DMS79 treated with DMSO at 0.1 percent for 48 hours (cell line): ENCODE results near the gene RASSF9.

ENCODE experiments used
- DNase-seq: peaks from one replicate; lab custom pipeline; 2025; lab: John Stamatoyannopoulos, UW

The RASSF9 gene

GRCh38 chr12:85836197-85837090 lies at the start of gene RASSF9:
TSS of gene RASSF9 (minus strand) at chr12:85836409. CDS start at chr12:85836201, 208 bp downstream.
- DNase-seq, result no peak

DNA sequence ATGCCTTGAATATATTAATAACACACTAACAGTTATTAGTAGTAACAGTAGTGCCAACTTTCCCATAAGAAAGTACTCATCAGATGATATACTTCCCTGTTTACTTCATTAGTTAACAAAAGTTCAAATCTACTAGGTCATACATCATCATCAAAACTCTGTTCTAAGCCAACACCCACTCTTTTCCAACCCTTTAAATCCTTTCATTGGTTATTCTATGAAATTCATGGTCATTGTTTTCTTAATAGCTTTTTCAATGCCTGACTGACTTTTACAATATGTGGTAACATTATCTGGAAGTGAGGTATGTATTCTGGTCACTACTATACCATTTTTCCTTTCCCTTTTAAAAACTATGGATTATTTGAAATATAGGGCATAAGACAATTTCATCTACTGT lies 47.6 kb upstream of the RASSF9 start:
- DNase-seq, result no peak

- DNase-seq, result no peak
Observed at GRCh38 chr12:85877459-85877858, 41.2 kb upstream of the RASSF9 start.

- no peak for DNase-seq
Observed at GRCh38 chr12:85874031-85874461, 37.8 kb upstream of the RASSF9 start, which contains the start of gene NTS. TSS of gene NTS (plus strand) at chr12:85874295. CDS start at chr12:85874404, 109 bp downstream.

- DNase-seq, result no peak
Observed at GRCh38 chr12:85872497-85873091, 36.4 kb upstream of the RASSF9 start.

DNA sequence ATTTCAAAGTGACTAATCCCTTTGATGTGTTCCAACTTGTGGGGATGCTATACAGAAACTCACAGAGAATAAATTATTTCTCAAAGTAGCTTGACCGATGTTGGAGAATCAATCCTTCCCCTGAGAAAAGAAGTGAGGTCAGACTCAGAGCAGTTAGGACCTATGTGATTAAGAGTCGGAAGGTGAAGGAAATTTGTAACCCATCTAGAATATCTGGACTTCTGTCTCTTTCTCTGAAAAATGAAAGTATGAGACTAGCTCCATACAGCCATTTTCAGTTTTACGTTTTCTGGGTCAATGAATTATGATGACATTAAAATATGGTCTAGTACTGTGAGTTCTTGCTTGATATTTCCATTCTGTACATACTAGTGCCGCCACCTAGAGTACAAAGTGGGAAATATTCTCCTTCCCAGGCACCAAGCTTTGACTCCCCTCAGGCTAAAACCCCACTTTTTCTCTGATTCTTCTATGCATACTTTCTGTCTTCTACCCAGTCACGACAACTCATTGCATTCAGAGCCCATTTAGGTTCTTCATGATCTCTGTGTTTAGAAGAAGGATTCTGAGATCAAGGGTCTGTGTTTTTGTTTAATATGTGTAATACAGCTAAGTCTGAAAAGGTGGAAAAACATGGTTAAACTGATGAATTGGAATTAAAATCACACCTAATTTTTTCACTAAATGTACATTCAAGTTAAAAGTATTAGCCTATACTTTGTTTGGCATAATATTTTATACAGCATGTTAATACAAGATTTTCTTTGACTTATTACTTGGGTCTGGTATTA lies 31.0 kb upstream of the RASSF9 start:
- DNase-seq, result no peak

- DNase-seq, result no peak
Observed at GRCh38 chr12:85865890-85866289, 29.7 kb upstream of the RASSF9 start.

DNA sequence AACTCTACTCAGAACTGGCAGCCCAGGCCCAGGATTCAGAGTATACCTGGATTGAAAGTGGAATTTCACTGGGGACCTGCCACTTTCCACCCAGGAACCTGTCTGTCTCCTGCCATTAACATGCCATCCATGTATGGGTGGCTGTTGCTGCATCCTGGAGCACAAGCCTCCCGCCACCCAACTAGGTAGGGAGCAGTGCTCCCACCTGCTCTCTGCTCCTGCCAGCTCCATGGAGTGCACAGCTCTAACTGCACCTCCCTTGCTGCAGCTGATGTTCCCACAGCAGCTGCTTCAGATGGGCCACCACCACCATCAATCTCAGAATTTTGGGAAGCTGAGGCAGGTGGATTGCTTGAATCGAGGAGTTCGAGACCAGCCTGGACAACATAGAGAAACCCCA lies 20.8 kb upstream of the RASSF9 start:
- no peak for DNase-seq

GRCh38 chr12:85855305-85855704 lies 19.1 kb upstream of the RASSF9 start:
- DNase-seq, result no peak

DNA sequence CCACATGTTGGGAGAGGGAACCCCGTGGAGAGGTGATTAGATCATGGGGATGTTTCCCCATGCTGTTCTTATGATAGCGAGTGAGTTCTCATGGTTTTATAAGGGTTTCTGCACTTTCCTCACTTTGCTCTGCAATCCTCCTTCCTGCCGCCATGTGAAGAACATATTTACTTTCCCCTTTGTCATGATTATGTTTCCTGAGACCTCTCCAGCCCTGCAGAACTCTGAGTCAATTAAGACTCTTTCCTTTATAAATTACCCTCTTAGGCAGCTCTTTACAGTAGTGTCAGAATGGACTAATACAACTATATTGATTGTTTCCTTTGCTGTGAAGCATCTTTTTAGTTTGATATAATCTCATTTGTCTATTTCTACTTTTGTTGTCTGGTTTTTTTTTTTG lies 13.1 kb upstream of the RASSF9 start:
- no peak for DNase-seq

DNA sequence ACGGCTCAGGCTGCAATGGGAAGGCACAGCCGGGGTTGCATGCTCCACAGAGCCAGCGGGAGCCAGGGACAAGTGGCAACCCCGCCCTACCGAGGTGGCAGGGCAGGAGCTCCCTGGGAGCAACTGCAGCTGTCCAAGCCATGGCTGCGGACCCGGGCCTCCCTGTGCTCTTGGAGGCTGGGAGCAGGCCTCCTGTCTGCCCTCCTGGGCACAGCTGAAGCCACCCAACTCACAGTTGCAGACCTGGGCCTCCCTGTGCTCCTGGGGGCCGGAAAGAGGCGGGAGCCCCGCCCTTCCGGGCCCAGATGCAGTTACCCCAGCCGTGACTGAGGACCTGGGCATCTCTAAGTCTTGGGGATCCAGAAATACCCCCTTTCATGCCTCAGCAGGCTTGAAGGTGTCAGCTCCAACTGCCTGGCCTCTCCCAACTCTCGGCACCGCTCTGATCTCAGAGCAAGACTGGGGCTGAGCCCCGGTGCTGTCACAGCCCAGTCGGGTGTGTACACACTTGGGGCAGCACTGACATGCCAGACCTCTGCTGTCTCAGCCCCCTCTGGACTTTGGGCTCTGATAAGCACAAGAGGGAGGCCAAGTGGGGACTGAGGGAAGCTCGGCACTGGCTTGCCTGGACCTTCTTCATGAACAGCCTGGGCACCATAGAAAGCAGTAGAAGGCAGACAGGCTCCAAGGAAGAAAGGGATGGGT lies 7.5 kb upstream of the RASSF9 start:
- DNase-seq, result no peak

DNA sequence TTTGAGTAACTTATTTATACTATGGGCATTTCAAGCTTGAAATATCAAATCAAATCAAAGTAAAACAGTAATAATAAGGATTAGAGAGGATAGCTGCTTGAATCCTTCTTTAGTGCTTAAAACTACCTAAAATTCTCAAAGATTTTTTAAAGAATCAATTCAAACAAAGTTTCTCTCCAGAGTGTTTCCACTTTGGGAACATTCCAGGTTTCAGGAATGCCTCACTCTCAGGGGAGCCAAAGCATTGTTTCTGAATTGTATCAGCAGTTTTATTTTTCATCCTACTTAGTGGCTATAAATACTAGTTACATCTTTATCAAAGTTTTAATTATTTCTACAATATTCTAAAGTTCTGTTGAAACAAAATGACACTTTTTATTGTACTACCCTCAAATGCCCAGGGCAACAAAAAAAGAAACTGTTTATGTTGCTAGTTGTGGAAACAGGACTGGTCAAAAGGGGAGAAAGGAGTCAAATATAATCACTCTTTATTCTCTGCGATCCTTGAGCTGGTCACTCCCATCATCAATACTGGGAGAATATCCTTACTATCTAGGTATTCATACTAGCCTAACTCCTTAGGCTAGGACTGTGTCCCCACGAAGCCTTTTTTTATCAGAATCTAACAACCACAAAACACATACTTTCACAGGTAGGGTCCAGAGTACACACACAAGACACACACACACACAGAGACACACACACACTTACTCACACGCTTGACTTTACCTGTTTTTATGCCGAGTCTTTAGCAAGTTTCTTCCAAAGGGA lies 598 bp downstream of the RASSF9 start:
- DNase-seq, result no peak

DNA sequence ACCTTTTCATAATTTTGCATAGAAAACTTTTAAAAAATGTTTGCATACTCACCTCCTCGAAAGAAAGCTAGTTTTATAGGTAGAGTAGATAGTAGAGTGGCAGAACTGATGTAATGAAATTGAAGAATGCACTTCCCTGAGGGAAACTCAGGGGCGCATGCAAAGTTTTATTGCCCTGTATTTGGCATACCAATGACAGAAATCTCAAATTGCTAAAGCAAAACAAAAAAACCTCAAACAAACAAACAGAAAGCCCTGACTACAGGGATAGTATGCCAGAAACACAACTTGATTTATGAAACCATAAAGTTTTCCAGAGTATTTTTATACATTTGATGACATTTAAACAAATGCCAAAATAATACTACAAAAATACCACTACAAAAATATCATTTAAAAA lies 1.8 kb downstream of the RASSF9 start:
- no peak for DNase-seq

- no peak for DNase-seq
Observed at GRCh38 chr12:85833579-85833978, 2.6 kb downstream of the RASSF9 start.

- no peak for DNase-seq
Observed at GRCh38 chr12:85831327-85831990, 4.8 kb downstream of the RASSF9 start.

- DNase-seq, result no peak
Observed at GRCh38 chr12:85829391-85829790, 6.8 kb downstream of the RASSF9 start.

DNA sequence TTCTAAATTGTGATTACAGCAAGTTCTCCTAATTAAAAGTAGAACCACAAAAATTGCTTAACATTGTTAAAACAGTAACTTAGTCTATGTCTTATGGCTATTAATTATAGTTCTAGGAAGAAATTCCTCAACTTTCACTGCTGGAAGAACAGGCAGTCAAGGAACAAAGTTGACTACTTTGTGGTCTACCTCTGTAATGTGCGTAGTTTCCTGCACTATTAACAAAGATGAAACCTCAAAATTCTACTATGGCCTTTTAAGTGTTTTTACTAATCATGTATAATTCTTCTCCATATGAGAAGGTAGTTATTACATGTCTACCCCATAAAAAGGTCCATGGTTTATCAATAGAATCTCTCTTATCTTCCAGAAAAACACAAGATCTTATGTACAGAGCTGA lies 7.6 kb downstream of the RASSF9 start:
- no peak for DNase-seq

GRCh38 chr12:85825746-85826145 lies 10.5 kb downstream of the RASSF9 start:
- DNase-seq, result no peak

DNA sequence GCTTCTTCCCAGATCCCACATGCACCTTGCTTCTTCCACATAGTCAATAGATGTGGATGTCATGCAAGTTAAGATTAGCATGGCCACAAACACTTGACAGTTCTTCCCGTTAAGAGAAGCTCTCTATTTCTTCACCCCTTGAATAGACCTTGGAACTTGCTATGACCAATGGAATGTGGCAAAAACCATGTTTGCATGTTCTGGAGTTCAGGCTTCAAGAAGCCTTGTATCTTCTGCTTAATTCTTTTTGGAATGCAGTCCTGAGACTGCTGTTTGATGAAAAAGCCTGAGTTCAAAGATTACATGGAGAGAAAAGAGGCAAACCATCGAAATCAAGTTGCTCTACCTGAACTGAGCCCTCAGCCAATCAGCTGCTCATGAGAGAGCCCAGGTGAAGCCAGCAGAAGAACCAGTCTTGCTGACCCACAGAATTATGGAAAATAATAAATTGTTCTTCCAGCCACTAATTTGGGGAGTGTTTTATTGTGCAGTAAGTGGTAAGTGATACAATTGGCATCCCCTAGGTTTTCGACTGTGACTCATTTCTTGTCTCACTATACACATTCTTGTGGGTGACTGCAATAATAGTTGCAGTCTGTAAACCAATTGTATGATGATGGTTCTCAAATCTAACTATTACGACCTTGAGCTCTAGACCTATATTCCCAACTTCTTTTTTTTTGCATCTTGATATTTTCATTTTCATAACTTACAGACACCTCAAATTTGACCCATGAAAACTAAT lies 12.6 kb downstream of the RASSF9 start:
- no peak for DNase-seq

DNA sequence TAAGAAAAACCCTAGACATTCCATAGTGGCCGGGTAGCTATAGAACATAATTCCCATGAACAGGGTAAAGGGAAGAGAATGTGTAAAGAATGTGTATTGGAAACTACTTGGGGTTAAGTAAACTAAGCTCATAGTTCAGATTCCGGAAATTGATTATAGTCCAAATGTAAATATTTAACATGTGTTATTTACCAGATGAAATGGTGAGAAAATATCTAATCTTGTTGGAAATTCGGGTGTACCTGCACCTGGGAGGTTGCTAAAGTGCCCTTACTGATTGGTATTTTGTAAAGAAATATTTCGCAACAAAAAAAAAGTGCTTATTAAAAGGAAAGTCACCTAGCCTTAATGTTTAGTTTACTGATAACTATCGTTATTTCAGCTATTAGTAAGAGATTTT lies 14.4 kb downstream of the RASSF9 start:
- DNase-seq, result no peak
